Right ventricle myocardium superior (tissue), 1 donor: ENCODE measurements around the gene ATP5ME. TPM values are rescaled to one million over a fixed set of nuclear protein-coding genes. Genes with fewer than 3 reads are reported as not detected.

ENCODE experiments used
- ATAC-seq: fragments of 200-7000 bp; cut with Tn5 transposase; one replicate; pipeline ENCODE4 v1.9.1; 2020; ENCODE audit warnings: mild to moderate bottlenecking; ENCODE audit not compliant: poor library complexity
- DNase-seq: peaks from one replicate; pipeline ENCODE4 v3.0.0-alpha.2; 2020
- intact Hi-C: fragments of 100-400 bp; cut with DNase I; formaldehyde crosslinking; loops from one replicate; pipeline ENCODE4 v1.11.2; 2022
- long read RNA-seq: library from polyadenylated mRNA; unstranded; transcript quantifications from one replicate; pipeline ENCODE4 v2.0.0, GENCODE V29; 2021
- total RNA-seq: library from RNA; stranded (reverse); fragmentation: NEBNext Ultra II Directional; extraction: Animal tissue kit (Norgen Biotek cat#: 25700); gene quantifications from one replicate; pipeline ENCODE4 v1.2.1, GENCODE V29; 2021
- donor health status: DM: no; HTN: yes; CAD: no; lungs with severe emphysema.

Gene ATP5ME, protein sequence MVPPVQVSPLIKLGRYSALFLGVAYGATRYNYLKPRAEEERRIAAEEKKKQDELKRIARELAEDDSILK
- 1,145 TPM for total RNA-seq
- long read RNA-seq, transcript ATP5ME-202 (3 exons, 300 nt): minor isoform, 7 of 414 reads
- long read RNA-seq, transcript ATP5ME-201 (4 exons, 365 nt): major isoform, 400 of 414 reads
- long read RNA-seq, partial matches to known transcripts: 0 of 414 reads
- long read RNA-seq, other reads (novel, unspliced or antisense): 1 of 414 reads

DNA sequence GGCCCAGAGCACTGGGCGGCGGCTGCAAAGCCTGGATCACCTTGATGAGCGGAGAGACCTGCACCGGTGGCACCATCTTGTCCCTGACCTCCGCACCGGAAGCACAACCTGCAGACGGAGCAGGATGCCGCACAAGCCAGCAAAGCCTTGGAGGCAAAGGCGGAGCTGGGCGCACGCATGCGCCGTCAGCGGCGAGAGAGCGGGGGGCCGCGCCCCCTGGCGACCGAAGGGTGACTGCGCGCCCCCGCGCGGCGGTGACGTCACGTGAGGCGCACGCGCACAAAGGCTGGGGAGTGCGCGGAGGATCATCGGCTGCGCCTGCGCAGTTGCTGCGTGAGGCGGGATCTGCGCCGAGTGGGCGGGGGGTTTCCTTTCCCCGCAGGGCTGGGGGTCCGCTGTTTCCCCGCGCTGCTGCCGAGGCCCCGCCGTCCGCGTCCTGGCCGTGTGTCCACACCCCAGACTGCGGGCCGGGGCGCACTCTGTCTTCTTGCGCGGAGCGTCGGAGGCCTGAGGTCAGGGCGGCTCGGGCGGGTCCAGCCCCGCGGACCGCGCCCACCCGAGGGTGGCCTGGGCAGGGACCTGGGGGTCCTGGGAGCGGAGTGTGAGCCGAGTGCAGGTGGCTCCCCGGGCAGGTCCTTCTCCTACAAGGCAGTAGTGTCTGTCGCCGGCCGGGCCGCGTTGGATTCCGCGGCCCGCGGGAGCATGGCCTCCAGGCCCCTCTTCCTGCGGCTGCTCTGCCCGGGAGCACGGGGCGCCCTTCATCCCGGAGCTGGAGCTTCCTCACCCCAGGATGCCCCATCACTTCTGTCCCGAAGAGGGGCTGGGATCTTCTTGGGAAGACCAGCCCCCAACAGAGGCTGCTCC is at the start of gene ATP5ME, which contains the start of gene MYL5:
ATP5ME (minus strand) TSS at position 105 of the 864 bp plus-strand sequence; CDS start at position 76, 29 bp downstream.
MYL5 (plus strand) TSS at position 371 of the 864 bp plus-strand sequence. CDS start 3,485 bp downstream, outside the sequence.
- ATAC-seq (peak; percentile 91), DNase-seq (peak; percentile 98)
- intact Hi-C loops: no loop called here

DNA sequence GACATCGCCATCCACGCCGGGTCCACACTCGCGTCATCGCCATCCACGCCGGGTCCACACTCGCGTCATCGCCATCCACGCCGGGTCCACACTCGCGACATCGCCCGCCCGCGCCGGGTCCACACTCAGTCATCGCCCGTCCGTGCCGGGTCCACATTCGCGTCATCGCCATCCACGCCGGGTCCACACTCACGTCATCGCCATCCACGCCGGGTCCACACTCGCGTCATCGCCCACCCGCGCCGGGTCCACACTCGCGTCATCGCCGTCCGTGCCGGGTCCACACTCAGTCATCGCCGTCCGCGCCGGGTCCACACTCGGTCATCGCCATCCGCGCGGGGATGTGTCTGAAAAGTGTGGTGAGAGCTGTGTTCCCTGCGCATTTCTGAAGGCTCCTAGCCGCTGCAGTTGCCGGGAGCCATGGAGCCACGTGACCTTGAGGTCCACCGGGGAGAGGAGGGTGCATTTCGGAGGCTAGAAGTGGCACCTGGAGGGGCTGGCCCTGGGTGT is 48.8 kb upstream of the ATP5ME start:
- intact Hi-C loops: no loop called here
- DNase-seq (no peak), ATAC-seq (no peak)

DNA sequence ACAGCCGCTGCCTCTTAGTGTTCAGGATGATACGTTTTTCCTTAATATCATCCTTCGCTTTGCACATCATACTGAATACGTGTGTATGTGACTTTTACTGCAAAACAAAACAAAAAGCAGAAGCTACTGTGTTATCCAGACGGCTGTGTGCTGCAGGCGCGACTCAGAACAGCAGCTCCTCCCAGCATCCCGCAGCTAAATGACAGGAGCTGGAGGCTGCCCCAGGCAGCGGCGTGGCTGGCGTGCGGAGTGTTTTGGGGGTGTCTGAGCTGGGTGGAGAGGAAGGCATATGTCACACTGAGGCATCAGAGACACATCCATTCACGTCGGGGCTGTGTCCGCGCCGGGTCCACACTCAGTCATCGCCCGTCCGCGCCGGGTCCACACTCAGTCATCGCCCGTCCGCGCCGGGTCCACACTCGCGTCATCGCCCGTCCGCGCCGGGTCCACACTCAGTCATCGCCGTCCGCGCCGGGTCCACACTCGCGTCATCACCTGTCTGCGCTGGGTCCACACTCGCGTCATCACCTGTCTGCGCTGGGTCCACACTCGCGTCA is 48.2 kb upstream of the ATP5ME start:
- no peak for ATAC-seq
- DNase-seq: no peak
- intact Hi-C loops: no loop called here

DNA sequence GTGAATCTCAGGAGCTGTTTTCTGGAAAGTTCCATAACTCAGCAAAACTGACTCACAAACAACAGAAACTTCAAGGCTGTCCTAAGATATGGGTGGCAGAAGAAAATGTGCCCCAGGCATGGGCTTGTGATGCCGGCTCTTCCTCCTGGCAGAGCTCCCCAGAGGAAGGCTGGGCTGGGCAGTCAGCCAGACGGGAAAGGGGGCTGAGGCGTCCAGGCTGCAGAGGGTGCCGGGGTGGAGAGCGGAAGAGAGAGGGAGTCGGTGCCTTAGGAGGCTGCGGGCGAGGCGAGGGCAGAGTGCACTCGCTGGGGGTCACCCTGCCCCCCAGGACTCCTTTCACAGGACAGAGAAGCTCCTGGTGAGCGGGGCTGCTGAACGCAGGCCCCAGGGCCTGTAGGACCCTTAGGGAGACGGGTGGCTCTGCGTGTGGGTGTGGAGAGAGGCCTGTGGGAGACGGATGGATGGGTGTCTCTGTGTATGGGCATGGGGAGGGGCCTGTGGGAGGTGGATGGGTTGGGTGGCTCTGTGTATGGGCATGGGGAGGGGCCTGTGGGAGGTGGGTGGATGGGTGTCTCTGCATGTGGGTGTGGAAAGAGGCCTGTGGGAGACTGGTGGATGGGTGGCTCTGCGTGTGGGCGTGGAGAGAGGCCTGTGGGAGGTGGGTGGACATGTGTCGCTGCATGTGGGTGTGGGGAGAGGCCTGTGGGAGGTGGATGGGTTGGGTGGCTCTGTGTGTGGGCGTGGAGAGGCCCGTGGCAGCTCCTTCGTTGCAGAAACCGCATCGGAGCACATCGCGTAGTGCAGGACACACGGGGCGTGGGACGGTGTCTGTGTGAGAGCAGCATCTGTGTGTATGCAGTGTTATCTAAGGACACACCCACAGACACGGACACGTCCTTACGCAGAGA is 47.4 kb upstream of the ATP5ME start:
- ATAC-seq (no peak), DNase-seq (no peak)
- intact Hi-C loops: no loop called here

DNA sequence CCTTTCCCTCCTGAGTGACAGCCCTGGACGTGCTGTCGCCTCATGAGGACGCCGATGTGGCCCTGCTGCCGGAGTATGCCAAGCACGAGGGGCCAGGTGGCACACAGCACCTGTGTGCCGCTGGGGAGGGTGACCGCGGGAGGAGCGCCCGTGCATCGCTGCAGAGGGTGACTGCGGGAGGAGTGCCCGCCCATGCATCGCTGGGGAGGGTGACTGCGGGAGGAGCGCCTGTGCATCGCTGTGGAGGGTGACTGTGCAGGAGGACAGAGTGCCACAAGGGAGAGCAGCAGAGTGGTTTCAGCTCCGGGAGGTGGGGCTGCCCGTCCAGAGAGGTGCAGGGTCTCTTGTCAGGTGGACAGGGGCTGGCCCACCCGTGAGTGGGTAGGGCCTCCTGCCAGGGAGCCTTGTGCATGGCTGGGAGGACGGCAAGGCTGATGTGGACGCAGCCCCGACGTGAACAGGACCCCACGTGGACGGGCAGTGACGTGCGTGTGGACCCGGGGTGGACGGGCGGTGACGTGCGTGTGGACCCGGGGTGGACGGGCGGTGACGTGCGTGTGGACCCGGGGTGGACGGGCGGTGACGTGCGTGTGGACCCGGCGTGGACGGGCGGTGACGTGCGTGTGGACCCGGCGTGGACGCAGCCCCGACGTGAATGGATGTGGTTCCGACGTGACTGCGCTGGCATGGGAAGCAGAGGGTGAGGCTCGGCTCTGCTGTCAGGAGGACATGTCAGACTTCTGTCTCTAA is 46.2 kb upstream of the ATP5ME start:
- intact Hi-C loops: no loop called here
- DNase-seq (no peak), ATAC-seq (no peak)

DNA sequence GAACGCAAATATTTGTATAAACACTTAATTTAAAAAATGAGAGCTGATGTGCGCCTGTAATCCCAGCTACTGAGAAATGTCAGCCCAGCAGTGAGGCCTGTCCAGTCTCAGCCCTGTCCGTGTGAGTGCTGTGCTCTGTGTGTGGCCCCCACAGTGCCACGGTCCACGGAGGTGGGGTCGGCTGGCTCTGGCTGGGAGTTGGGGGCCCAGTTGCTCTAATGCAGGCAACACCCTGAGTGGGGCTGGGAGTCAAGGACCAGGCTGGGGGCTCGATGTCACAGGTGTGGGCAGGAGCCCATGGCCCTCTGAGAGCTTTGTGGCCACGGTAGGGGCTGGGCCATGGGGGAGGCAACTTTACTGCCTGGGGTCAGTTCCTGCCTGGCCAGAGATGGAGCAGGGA is 44.4 kb upstream of the ATP5ME start:
- intact Hi-C loops: no loop called here
- DNase-seq (no peak), ATAC-seq (no peak)

DNA sequence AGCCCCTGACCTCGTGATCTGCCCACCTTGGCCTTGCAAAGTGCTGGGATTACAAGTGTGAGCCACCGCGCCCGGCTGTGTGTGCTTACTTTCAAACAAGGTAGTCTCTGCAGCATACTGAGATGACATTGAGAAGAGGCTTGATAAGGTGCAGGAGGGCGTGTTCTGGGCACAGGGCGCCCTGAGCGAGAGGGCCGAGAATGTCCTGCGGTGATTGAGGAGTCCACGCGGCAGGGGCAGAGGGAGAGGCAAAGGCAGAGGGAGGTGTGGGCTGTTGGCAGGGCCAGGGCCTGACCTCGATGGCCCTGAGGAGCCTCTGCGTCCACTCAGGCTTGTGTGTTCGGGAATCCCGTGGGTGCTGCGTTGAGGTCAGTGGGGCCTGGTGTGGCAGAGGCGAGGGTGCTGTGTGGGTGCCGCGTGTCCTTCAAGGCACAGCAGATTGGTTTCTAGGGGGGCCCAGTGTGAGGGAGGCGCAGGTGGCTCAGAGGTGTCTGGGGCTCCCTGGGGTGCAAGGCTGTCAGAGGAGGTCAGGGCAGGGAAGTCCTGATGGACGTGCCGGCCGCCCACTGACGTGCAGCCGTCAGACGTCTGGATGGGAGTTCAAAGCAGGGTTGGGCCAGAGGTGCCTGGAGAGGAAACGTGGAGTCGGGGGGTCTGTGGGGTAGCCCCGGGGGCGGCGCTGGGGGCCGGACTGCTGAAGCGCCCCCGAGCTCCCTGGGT is 43.7 kb upstream of the ATP5ME start:
- ATAC-seq: peak; percentile 68
- intact Hi-C loops: no loop called here

DNA sequence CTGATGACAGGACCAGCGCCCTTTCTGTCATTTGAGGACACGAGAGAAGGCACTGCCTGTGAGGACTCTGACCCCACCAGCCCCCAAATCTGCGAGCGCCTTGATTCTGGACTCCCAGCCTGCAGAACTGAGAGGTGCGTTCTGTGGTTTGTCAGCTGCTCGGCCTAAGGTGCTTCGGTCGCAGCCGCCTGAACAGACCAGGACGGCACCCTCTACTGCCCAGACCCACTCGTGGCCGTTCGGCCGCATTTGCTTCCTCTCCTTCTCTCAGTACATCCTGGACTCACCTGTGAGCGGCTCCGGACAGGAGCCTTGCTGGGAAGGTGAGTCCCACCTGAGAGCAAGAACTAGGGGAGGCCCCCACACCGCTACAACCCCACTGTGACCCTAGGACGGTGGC is 40.0 kb upstream of the ATP5ME start:
- DNase-seq (no peak), ATAC-seq (no peak)
- intact Hi-C loops: no loop called here

More for the DNA sequence above, 43.7 kb upstream of the ATP5ME start:
- no peak for DNase-seq

DNA sequence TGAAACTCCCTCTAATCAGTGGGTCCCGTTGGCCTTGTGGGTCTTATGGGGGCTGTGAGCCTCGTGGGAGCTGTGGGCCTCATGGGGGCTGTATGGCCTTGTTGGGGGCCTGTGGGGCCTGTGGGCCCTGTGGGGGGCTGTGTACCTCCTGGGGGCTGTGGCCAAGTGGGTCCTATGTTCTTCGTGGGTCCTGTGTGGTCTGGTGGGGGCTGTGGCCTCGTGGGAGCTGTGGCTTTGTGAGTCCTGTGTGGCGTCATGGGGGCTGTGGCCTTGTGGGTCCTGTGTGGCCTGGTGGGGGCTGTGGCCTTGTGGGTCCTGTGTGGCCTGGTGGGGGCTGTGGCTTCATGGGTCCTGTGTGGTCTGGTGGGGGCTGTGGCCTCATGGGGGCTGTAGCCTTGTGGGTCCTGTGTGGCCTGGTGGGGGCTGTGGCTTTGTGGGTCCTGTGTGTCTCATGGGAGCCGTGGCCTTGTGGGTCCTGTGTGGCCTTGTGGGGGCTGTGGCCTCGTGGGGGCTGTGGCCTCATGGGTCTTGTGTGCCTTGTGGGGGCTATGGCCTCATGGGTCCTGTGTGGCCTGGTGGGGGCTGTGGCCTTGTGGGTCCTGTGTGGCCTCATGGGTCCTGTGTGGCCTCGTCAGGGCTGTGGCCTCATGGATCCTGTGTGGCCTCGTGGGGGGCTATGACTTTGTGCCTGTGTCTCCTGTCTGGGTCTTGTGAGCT is 39.0 kb upstream of the ATP5ME start:
- DNase-seq (no peak), ATAC-seq (no peak)
- intact Hi-C loops: no loop called here

DNA sequence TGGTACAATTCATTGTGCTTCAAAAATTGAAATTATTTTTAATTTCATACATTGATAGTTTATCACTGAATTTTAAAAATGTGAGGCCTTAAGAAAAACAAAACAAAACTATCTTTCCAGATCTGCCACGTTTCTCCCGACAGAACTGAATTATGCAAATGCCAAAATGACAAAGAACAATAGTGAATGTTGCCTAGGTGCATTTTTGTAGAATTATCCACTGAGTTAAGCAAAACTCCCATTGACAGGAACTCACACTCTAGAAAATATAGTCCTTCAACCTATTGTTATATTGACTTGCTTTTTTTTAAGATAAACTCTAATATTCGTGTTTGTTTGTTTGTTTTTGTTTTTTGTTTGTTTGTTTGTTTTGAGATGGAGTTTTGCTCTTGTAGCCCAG is 38.0 kb upstream of the ATP5ME start:
- intact Hi-C loops: no loop called here
- DNase-seq: no peak
- ATAC-seq: no peak

DNA sequence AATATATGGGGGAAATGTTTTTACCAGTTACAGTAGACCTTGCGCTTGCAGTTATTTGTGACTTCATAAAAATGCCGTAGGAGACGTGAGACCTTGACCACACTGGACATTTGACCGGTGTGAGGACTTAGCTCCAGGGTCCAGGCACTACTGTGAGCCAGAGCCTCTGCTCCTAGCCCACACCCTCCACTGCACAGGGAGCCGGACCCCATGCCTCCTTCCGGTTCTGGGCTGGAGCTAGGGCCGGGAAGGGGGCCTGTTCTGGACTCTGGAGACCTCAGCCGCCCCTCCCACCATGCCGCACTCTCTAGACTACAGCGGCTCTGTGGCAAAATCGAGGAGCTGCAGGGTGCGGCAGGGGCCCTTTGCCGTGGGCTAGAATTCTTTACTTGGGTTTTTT is 36.8 kb upstream of the ATP5ME start:
- intact Hi-C loops: no loop called here
- ATAC-seq (no peak), DNase-seq (no peak)

DNA sequence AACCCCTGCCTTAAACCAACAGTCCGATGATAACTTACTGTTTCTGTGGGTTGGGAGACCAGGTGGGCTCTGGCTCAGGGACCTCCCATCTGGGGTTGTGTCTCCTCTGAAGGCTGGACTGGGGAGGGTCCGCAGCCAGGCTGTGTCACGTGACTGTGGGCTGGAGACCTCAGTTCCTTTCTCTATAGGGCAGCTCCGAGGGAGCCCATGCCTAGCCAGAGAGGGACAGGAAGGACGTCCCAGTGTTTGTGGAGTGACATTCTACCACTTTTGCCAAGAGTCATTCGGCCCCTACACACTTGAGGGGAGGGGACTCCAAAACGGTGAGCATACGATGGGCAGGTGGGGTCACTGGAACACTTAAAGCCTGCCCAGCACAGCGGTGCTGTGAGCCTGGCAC is 36.0 kb upstream of the ATP5ME start:
- intact Hi-C loops: no loop called here
- ATAC-seq (no peak), DNase-seq (no peak)

DNA sequence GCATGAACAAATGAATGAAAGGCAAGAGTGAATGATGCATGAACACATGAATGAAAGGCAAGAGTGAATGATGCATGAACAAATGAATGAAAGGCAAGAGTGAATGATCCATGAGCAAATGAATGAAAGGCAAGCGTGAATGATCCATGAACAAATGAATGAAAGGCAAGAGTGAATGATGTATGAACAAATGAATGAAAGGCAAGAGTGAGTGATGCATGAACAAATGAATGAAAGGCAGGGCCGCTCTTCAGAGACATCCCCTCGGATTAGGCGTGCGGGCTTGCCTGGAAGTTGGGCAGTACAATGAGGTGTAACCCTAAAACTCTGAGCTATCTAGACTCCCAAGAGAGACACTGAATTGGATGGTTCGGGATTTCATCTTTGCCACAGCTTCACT is 35.3 kb upstream of the ATP5ME start:
- DNase-seq (no peak), ATAC-seq (no peak)
- intact Hi-C loops: no loop called here

DNA sequence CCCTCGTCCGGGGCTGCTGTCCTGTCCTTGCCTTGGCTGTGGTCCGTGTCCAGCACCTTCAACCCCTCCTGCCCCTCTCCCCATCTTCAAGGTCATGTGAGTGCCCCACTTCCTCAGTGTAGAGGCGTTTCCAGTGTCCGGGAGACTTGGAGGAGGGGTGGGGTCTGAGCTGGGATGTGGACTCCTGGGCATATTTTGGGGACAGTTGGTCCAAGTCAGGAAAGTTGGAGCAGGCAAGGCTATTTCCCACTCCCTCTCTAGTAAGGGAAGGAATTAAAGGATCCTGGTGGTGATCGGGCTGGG is 34.5 kb upstream of the ATP5ME start:
- ATAC-seq (no peak), DNase-seq (no peak)
- intact Hi-C loops: no loop called here

DNA sequence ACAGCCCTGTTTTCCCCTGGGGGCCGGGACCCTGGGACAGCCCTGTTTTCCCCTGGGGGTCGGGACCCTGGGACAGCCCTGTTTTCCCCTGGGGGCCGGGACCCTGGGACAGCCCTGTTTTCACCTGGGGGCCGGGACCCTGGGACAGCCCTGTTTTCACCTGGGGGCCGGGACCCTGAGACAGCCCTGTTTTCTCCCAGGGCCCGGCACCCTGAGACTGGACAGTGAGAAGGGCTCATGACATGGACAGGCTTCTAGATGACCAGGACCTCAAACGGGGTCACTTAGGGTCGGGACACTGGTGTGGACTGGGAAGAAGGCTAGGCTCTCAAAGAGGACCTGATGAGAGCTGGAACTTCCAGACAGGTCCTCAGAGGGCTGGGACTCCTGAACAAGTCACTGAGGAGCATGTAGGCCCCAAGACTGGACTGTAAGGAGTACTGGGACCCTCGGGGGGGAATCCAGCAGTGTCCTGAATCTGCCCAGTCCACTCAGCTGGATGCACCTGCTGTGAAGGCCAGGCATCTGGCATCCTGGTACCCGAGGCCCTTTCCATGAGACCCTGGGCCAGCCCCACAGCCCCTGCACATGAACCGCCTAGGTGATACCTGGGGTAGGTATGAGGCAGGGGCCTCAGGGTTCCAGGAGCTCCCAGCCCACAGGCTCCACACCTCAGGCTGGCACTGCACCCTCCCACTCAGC is 34.0 kb upstream of the ATP5ME start:
- no peak for DNase-seq
- no peak for ATAC-seq
- intact Hi-C loops: no loop called here

DNA sequence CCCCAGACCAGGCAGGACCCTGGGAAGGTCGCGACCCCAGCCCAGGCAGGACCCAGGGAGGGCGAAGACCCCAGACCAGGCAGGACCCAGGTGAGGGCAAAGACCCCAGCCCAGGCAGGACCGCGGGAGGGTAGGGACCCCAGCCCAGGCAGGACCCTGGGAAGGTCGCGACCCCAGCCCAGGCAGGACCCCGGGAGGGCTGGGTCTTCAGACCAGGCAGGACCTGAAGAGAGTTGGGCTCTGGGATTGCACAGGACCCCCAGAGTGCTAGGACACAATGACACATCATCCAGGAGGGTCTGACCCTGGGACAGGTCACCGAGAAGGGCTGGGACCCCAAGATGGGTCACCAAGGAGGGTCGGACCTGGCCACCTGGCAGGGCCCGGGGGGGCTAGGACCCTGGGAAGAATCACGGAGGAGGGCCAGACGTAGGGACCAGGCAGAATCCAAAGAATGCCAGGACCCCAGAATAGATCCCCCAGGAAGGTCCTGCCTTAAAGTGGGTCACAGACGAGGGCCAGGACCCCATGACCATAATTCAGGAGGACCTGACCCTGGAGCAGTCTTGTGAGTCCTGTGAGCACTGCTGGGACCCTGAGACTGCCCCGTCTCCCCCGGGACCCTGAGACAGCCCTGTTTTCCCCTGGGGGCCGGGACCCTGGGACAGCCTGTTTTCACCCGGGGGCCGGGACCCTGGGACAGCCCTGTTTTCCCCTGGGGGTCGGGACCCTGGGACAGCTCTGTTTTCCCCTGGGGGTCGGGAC is 32.9 kb upstream of the ATP5ME start:
- DNase-seq: no peak

More for the DNA sequence above, 32.9 kb upstream of the ATP5ME start:
- intact Hi-C loops: no loop called here
- ATAC-seq: no peak
